Right kidney (tissue), 1 donor: ENCODE results near the gene KIF3B.
"Not testable (repeated sequence)": the region's sequence is repeated elsewhere in the genome, so short reads cannot be mapped to it uniquely, and the experiment has no call there.

Source experiments
- DNase-seq: peaks from one replicate; pipeline ENCODE4 v3.0.0-alpha.2; 2016

The KIF3B gene

DNA sequence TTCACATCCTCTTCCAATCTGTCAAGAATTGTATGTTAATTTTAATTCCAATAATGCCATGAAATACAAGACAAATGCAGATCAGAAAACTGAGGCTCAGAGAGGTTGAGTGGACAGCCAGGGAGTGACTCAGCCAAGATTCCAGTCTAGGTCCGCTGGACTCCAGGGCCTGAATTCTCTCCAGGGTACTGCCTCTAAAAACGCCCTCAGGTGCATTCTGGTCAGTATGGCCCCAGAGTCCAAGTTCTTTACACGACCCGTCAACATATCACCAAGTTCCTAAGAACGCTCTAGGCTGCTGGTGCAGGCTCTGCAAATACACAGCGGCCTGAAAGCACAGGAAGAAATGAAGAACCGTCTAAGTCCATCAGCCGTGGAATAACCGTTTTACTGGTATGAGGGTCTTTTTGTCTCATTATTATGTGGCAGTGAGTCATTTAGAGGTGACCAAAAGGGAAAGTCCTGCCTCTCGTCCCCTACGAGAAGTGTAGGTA is 80.0 kb downstream of the KIF3B start:
- DNase-seq = no peak

DNA sequence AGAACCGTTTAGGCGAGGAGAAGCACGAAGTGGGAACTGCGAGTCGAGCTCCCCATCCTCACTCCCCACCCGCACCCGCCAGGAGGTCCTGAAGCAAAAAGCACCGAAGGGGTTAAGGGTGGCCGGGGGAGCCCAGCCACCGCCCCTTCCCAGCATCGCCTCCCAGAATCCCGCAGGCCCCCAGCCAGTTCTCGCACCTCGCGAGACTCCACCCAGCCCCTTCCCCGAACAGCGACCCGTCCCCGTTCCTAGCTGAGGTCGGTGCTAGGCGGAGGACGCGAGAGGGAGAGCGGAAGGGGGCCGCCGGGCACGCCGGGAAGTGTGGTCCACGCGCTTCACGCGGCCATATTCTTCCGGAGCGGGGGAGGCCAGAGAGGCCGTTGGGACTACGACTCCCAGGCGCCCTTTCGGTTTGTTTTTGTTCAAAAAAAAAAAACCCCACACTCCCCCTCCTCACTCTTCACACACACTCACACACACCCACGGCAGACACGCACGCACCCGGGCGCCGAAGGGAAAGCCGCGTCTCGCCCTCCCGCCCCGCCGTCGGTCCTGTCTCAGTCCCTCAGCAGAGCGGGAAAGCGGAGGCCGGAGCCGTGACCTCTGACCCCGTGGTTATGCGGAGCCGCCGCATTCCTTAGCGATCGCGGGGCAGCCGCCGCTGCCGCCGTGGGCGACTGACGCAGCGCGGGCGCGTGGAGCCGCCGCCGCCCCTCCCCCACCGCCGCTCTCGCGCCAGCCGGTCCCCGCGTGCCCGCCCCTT is 80.6 kb downstream of the KIF3B start, which contains the start of gene ASXL1:
ASXL1 (plus strand) TSS at position 463 of the 763 bp plus-strand sequence. CDS start 445 bp downstream, outside the sequence.
- peak; percentile 95 for DNase-seq

DNA sequence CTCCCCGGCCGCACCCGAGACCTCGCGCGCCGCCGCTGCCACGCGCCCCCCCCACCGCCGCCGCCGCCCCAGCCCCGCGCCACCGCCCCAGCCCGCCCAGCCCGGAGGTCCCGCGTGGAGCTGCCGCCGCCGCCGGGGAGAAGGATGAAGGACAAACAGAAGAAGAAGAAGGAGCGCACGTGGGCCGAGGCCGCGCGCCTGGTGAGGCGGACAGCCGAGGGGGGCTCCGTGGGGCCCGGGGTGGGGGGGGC is 81.1 kb downstream of the KIF3B start:
- no peak for DNase-seq

DNA sequence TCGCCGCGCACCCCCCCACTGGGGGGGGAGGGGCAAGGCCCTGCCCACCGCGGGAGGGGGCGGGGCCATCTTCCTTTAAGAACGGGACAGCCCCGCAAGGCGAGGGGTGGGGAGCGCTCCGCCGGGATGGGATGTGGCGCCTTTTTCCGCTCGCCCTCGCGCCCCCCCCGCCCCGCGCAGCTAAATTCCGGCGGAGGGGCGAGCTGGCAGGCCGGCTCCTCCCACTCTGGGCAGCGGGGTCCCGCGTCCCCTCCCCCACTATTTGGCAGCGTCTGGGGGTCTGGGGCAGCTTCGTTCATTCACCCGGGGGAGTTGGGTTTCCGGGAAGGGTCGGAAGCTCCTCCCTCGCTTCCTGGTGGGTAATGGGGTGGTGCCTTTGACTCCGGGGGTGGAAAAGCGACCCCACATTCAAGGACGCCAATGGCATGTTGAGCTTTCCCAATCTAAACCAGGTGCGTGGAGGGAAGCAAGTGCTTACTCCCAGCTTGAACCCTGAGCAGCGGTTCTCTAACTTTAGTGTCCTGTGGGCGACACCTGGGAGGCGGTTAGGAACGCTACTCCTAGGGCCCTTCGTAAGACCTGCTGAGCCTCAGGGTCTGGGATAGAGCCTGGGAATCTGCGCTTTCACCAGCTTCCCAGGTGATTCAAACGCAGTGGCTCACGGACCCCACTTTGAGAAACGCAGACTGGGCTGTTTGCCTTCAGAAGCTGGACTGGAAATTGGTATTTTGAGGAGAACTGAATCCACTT is 81.6 kb downstream of the KIF3B start:
- peak; percentile 81 for DNase-seq

DNA sequence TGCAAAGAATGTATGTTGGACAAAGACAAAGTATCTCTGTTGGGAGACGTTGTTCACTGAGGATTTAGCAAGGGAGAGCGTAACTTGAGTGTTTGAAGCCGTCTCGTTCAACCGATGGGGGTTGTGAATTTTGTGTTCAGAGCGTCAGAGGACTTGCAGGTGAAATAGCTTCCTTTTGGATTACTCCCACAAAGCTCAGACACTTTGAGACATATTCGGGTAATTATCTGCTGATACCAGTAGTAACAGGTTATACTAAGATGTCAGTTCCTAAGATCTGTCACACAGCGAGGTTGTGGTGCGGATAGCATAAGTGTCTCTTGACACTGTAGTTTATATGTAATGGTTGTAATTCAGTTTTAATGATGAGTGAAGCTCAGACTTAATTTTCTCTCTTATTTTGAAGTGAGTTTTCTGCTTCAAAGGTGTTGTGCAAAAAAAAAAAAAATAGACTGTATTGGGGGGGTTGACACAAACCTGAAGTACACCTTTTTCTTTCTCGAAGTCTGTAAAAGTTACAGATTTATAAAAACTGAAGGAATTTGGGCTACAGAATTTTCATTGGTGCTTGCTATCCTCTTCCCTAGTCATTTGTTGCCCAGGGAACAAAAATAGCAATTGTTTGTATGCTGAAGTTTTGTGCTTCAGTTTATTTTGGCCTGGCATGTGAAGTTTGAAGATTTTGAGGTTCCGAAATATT is 82.3 kb downstream of the KIF3B start:
- no peak for DNase-seq

DNA sequence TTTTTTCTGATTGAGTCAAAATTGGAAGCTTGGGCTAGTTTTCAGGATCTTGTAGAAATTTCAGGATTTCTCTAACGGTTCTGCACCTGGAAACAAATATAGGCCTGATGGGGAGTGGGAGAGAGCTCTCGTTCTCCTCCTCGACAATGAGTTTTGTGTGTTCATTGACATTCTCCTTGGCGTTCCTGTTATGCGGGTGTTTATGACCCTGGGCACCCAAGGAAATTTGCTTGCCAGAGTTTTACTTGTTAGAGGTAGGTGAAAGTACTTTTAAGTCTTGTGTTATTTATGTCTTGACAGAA is 82.8 kb downstream of the KIF3B start:
- DNase-seq = no peak

DNA sequence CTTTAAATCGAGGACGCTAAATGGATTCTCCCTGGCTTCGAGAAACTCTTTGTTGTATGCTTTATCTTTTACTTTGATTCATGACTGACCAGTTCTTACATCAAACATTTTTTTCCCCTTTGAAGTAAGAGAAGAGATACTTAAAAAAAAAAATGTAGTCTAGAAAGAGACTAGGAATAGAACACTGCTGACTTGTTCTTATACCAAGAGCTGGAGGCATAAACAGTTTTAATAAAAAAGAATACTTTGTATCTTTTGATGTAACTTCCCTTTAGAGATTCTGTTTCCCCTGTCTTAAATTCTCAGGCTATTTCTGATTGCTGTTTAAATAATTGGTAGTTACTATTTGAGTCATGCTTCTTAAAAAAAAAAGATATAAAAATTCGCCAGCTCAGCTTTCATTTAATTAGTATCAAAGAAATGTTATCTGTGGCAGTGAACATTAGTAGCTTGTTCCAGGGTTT is 85.5 kb downstream of the KIF3B start:
- no peak for DNase-seq

DNA sequence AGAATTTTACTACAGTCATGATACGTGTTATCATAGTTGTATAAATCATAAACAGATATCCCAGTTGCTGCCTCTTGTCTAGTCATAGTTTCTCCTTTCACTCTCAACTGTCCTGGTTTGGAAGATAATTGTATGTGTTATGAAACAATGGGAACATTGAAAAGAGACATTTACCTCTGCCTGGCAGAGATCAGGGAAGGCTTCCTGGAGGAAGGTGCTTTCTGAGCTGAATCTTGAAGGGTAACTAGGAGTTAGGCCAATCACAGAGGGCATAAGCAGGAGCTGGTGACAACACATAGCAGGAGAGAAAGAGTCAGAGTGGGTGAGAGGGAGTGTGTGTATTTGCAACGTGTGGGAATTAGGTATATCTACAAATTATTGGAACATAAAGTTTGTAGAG is 86.0 kb downstream of the KIF3B start:
- no peak for DNase-seq

DNA sequence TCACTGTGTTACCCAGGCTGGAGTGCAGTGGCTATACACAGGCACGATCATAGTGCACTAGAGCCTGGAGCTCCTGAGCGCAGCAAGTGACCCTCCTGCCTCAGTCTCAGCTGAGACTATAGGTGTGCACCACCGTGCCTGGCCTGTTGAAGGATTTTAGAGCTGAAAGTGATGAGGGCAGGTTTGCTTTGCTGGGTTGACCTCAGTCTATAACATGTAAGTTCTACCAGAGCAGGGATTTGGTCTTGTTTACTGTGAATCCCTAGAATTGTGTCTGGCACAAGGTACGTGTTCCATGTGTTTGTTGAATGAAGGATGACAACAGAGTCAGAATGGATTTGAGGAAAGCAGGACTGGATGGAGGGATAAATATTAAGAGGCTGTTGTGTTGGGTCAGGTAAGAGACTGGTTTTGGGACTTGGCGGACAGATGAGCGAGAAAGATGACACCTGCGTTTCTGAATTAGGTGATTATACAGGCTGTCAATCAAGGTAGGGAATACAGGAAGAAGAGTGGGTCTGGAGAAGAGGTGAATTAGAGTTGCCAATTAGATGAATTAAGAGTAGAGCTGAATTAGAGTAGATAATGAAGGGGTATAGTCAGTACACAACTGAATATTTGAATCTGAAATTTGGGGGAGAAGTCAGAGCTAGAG is 87.2 kb downstream of the KIF3B start:
- DNase-seq = no peak

DNA sequence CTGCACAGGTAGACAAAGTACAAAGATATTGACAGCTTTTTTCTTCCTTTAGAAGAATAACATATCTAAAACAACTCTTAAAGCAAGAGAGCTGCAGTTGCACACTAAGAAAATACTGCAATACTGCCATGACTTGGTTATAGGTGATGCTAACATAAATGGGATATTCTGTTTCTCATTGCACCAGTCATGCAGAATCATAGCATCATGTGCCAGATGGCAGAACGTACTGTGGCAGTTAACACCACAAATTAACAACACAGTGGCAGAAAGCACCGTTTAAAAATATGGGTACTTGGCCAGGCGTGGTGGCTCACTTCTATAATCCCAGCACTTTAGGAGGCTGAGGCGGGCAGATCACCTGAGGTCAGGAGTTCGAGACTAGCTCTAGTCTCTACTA is 88.1 kb downstream of the KIF3B start:
- DNase-seq = no peak

DNA sequence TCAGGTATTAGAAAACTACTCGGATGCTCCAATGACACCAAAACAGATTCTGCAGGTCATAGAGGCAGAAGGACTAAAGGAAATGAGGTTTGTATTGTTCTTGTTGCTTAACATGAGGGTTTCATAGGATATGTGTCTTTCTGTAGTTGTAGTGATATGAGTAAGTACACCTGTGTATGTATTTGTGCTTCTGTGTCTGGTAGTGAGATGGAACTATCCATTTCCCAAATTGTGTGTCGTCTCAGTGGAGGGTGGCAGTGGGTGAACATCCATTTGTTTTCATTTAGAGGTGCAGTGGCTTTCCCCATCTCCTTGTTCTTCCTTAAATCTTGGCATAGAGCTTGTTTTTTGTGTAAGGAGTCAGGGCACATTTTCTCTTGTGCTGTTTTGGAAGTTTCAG is 88.9 kb downstream of the KIF3B start:
- no peak for DNase-seq

DNA sequence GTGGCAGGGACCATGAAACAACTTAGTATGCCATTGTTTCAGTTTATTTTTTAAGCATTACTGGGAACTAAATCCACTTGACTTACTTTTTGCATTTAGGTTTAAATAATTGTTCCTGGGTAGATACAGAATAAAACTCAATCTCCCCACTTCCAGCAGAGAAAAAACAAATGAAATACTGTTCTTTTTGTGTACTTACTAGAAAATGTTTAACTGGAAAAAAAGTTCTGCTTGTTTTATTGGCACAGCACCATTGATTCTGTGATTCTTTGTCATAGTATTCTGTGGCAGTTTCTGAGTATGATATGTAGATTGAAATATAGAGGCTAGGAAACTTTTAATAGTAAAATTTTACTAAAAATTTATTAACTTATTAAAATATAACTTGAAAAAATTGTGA is 90.9 kb downstream of the KIF3B start:
- no peak for DNase-seq

DNA sequence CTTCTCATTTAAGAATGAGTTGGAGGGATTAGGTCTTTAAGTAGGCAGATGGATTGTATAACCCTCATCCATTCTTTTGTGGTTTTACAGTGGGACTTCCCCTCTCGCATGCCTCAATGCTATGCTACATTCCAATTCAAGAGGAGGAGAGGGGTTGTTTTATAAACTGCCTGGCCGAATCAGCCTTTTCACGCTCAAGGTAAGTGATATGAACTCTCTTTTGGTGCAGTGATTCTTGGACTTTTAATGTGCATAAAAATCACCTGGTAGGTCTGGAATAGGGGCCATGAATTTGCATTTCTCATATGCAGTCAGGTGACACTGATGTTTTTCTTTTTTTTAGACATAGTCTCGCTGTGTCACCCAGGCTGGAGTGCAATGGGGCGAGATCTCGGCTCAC is 91.5 kb downstream of the KIF3B start:
- DNase-seq = no peak

DNA sequence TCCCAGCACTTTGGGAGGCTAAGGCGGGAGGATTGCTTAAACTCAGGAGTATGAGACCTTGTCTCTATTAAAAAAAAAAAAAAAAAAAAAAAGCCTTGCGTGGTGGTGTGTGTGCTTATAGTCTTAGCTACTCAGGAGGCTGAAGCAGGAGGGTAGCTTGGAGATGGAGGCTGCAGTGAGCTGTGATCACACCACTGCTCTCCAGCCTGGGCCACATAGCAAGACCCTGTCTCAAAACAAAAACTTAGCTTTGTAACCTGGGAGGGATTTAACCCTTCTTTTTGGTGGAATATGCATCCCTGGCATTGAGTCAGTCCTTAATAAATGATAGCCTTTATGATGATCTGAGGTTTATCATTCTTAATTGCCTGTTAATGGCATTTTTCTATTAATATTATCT is 93.4 kb downstream of the KIF3B start:
- DNase-seq = no peak

DNA sequence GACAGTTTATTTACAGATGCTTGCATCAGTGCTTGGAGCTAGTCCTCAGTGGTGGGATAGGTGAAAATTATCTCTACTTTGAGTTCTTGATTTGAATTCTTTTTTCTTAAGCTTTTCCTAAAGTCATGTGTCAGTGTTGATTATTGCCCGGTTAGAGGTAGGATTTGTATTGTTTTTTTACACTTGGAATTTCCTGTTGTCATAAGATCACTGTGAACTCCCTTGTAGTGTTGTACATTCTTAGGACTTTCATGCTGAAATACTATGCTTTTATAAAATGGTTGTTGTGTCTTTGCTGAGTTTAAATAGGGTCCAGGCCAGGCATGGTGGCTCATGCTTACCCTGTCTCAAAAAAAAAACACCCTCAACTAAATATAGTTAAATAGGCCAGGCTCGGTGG is 101.0 kb downstream of the KIF3B start:
- DNase-seq = no peak

DNA sequence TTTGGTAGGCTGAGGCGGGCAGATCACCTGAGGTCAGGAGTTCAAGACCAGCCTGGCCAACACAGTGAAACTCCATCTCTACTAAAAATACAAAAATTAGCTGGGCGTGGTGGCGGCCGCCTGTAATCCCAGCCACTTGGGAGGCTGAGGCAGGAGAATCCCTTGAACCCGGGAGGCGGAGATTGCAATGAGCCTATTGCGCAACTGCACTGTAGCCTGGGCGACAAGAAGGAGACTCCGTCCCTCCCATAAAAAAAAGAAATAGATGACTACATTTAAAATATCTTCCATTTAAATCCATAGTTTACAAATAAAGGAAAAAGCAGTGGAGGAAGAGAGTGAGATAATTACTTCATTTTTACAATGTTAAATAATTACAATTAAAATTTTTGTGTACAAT is 102.6 kb downstream of the KIF3B start:
- DNase-seq = not testable (repeated sequence)

DNA sequence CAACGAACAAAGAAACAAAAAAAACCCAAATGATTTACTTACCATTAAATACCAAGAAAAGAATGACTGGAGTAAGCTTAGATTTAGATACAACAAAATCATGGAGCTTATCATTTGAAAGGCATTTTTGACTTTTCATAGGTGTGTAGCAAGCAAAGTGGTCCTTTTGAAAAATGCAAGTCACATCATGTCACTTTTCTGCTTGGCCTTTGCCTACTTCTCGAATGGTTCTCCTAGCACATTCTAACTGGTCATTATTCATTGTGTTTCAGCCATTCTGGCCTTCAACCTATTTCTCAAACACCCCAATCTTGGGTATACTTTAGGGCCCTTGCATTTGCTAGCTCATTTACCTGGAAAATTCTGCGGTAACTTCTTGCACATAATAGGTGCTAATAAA is 103.3 kb downstream of the KIF3B start:
- DNase-seq = no peak

DNA sequence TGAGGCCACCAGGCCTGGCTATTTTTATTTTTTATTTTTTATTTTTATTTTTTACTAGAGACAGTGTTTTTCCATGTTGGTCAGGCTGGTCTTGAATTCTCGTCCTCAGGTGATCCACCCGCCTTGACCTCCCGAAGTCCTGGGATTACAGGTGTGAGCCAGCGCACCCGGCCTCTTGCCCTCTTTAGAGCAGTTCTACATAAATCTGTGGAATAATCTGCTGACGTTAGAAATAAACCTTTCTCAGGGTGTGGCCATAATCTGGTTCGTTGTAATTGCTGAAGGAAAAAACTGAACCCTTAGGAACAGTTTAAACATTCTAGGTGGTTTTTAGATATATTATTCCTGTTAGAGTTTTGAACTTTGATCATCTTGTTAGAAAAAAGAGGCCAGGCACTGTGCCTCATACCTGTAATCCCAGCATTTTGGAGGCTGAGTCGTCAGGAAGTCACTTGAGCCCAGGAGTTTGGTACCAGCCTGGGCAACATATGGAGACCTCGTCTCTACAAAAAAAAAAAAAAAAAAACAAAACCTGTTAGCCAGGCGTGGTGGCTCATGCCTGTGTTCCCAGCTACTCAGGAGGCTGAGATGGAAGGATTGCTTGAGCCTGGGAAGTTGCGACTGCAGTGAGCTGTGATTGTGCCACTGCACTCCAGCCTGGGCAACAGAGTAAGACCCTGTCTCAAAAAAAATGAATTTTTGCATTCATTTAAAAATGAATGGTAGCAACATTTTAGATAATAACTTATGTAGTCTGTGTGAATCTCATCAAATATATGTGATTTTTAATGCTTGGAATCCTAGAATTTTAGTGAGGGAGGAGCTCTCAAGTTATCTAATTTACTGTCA is 104.9 kb downstream of the KIF3B start:
- DNase-seq = no peak

DNA sequence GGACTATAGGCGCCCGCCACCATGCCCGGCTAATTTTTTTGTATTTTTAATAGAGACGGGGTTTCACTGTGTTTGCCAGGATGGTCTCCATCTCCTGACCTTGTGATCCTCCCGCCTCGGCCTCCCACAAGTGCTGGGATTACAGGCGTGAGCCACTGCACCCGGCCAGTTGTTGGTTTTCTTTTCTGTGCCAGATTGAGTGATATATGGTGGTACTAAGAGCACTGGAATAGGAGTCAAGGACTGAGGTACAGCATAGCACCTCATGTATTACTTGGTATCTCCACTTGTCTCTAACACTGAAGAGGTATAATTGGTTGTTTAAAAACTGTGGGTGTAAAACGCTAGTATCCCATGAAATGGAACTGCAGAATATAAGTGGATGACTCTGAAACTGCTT is 106.0 kb downstream of the KIF3B start:
- DNase-seq = not testable (repeated sequence)
